ENCODE results near the gene TMEM207. TPM values are rescaled to one million over a fixed set of nuclear protein-coding genes. Genes with fewer than 3 reads are reported as not detected.

The TMEM207 gene
- polyA plus RNA-seq, 1 of the 3 experiments (the other 2 are of a cell fraction), result not detected

- no peak overlapping the region for H3K27ac ChIP-seq (ENCODE audit: low read depth in 2 of 2, low read length in 1 of 2)
- CTCF ChIA-PET, result interaction anchor here (1.9 kb wide), 1 partner anchor 58 kb away, joined by 7 read pairs; the partner anchor contains the start of gene CLDN1
Measured at GRCh38 chr3:190380184-190380583, 69.5 kb downstream of the TMEM207 start.

More at GRCh38 chr3:190380184-190380583, 69.5 kb downstream of the TMEM207 start:
- no peak for TF ChIP-seq ZBTB33 (IDR thresholded peaks at IDR 0.05; ENCODE audit: borderline replicate concordance, low read depth)
- TF ChIP-seq MEF2A (IDR thresholded peaks at IDR 0.05; ENCODE audit: borderline replicate concordance, low read depth), result no peak
- no peak for TF ChIP-seq GABPA (IDR thresholded peaks at IDR 0.05; ENCODE audit: low read depth)
- no peak for TF ChIP-seq YY1 (IDR thresholded peaks at IDR 0.05; ENCODE audit: low read depth)
- no peak for TF ChIP-seq USF2 (IDR thresholded peaks at IDR 0.05; ENCODE audit: borderline replicate concordance, low read depth, low read length)
- TF ChIP-seq PBX3 (IDR thresholded peaks at IDR 0.05), result no peak
- TF ChIP-seq POLR2AphosphoS5 (IDR thresholded peaks at IDR 0.05; ENCODE audit: low read depth, low read length), result no peak
- TF ChIP-seq TCF12 (IDR thresholded peaks at IDR 0.05), result no peak
- no peak for TF ChIP-seq NRF1 (IDR thresholded peaks at IDR 0.05; ENCODE audit: low read depth, low read length)
- TF ChIP-seq FOSL2 (IDR thresholded peaks at IDR 0.05; ENCODE audit: borderline replicate concordance, low read depth), result no peak
- TF ChIP-seq EP300 (IDR thresholded peaks at IDR 0.05; ENCODE audit: borderline replicate concordance in 1 of 2, low read depth in 1 of 2, low read length in 1 of 2), result no peak
- TF ChIP-seq TEAD4 (IDR thresholded peaks at IDR 0.05; ENCODE audit: borderline replicate concordance, insufficient read depth), result no peak
- no peak for TF ChIP-seq CHD2 (IDR thresholded peaks at IDR 0.05; ENCODE audit: low read length, partially characterized antibody)
- TF ChIP-seq, protein P1, sequence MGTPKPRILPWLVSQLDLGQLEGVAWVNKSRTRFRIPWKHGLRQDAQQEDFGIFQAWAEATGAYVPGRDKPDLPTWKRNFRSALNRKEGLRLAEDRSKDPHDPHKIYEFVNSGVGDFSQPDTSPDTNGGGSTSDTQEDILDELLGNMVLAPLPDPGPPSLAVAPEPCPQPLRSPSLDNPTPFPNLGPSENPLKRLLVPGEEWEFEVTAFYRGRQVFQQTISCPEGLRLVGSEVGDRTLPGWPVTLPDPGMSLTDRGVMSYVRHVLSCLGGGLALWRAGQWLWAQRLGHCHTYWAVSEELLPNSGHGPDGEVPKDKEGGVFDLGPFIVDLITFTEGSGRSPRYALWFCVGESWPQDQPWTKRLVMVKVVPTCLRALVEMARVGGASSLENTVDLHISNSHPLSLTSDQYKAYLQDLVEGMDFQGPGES (IDR thresholded peaks at IDR 0.05; ENCODE audit: low read depth, low read length), result no peak
- no peak for TF ChIP-seq MXI1 (IDR thresholded peaks at IDR 0.05; ENCODE audit: low read depth, low read length)
- H3K27me3 ChIP-seq (ENCODE audit: insufficient read depth), result no peaks in the 10 kb centered on the region
- POLR2A ChIA-PET, result no interaction called here
- H3K4me3 ChIP-seq (ENCODE audit: low read depth in 2 of 2, low read length in 1 of 2), result no peak overlapping the region
- no peaks in the 10 kb centered on the region for H3K9me3 ChIP-seq
- H3K4me1 ChIP-seq (ENCODE audit: control insufficient read depth in 1 of 2, insufficient read depth in 2 of 2, low read depth in 1 of 2, low read length in 1 of 2), result peaks cover 0 to 14% of the 10 kb centered on the region in 2 experiments; a peak in 1 of 4 replicates
- no peak overlapping the region for H2AFZ ChIP-seq (ENCODE audit: low read depth)
- H3K36me3 ChIP-seq (replicated peaks in 1 of 2; ENCODE audit: control insufficient read depth in 1 of 2, insufficient read depth in 2 of 2, low read length in 1 of 2), result no peaks in the 10 kb centered on the region
- no peak overlapping the region for H3K9ac ChIP-seq
- no peaks in the 10 kb centered on the region for H3F3A ChIP-seq (replicated peaks; ENCODE audit: insufficient read depth)
- no peaks in the 10 kb centered on the region for H3K9me2 ChIP-seq
- no peak for DNase-seq
- H3K4me2 ChIP-seq, result no peak overlapping the region
- no peaks in the 10 kb centered on the region for H4K20me1 ChIP-seq (ENCODE audit: insufficient read depth)
- H3K79me2 ChIP-seq (ENCODE audit: insufficient read depth), result no peaks in the 10 kb centered on the region

Other genes starting within 250 kb of the TMEM207 start
- 0.82 and 1.8 TPM in 2 replicates for gene CLDN1, start 127.5 kb downstream of the TMEM207 start, polyA plus RNA-seq (2012; rRNA removed)
- 0.02 TPM in 2 replicates for gene CLDN16, start 61.7 kb downstream of the TMEM207 start, polyA plus RNA-seq (2012; rRNA removed)
- 7.6 and 10.8 TPM in 2 replicates for gene IL1RAP, start 64.2 kb upstream of the TMEM207 start, polyA plus RNA-seq (2012; rRNA removed)

All from SK-N-SH (cell line).